ENCODE results near the gene PALS1.

The PALS1 gene

DNA sequence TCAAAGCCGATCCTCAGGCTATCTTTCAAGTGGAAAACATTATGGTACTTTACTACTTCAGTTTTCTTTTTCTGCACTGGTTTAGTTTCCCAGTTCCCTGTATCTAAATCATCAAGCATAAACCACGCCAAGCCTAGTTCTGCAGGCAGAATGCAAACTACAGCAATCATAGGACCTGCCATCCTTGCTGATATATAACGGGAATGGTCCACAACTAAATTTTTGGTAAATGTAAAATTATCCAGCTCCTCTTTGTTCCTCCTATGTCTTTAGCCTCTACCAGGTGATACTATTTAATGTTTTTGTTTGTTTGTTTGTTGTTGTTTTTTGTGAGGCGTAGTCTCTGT lies 19.3 kb upstream of the PALS1 start:
- Histone ChIP-seq H4K20me1 (ENCODE audit: insufficient read depth) (no peaks in the 10 kb centered on the region), H3K9ac (no peak overlapping the region), H3K4me2 (no peak overlapping the region), H3K36me3 (ENCODE audit: insufficient read depth) (no peaks in the 10 kb centered on the region), H3K27me3 (ENCODE audit: insufficient read depth, low read depth) (no peaks in the 10 kb centered on the region), H3K4me3 (IDR thresholded peaks at IDR 0.05; ENCODE audit: insufficient read depth, low read depth, low read length) (no peak overlapping the region), H3K4me1 (ENCODE audit: low read depth, poor library complexity, severe bottlenecking) (no peaks in the 10 kb centered on the region), H3K27ac (no peak overlapping the region), H2AFZ (ENCODE audit: low read depth) (no peak overlapping the region), H3K79me2 (ENCODE audit: insufficient read depth, low read depth) (no peaks in the 10 kb centered on the region)
- TF ChIP-seq, protein P1, sequence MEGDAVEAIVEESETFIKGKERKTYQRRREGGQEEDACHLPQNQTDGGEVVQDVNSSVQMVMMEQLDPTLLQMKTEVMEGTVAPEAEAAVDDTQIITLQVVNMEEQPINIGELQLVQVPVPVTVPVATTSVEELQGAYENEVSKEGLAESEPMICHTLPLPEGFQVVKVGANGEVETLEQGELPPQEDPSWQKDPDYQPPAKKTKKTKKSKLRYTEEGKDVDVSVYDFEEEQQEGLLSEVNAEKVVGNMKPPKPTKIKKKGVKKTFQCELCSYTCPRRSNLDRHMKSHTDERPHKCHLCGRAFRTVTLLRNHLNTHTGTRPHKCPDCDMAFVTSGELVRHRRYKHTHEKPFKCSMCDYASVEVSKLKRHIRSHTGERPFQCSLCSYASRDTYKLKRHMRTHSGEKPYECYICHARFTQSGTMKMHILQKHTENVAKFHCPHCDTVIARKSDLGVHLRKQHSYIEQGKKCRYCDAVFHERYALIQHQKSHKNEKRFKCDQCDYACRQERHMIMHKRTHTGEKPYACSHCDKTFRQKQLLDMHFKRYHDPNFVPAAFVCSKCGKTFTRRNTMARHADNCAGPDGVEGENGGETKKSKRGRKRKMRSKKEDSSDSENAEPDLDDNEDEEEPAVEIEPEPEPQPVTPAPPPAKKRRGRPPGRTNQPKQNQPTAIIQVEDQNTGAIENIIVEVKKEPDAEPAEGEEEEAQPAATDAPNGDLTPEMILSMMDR (conservative IDR thresholded peaks at IDR 0.05; ENCODE audit: low read depth, low read length): no peak

DNA sequence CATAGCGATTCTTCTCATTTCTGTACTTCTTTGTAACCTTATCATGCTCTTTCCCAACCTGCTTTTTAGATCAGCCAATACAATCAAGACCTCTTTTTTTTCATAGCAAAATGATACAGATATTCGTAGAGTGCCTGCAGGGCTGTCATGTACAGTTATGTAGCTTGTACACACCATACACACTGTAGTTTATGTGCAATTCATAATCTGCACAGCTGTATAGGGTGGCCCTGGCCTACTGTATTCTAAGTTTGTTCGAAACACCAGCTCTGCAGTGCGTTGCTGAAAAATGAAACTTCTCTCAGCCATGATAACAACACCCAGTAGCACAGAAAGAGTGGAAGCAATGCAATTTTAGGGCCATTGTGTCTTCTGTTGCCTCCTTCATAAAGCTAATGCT lies 15.7 kb upstream of the PALS1 start:
- Histone ChIP-seq H3K4me3 (IDR thresholded peaks at IDR 0.05; ENCODE audit: insufficient read depth, low read depth, low read length) (no peak overlapping the region), H3K4me1 (ENCODE audit: low read depth, poor library complexity, severe bottlenecking) (no peaks in the 10 kb centered on the region)

DNA sequence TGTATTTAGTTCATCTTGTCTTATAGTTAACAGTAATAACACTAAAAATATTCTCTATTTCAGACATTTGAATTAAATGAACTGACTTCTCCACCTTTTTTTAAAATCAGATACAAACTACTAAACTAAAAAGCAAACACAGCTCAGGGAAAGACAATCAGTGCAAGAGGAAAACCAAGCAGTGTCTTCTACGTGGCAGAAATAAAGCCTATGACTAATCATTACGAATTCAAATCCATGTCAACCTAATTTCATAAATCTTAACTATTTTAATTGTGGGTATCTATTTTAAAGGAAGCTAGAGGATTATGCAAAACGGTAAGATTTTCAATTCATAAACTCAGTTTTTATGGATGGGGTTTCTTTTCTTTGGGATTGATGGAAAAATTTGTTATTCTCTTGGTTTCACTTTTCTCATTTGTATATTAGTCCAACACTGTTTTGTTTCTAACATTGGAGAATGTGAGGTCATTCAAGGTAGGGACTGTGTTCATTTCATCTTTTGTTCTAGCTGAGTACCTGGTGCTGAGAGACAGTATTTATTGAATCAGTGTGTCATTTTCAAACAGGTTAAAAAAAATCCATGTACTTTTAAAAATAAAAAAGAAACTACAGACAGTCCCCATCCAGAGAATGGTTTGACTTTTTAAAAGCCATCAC lies 12.8 kb upstream of the PALS1 start:
- H3K4me1 ChIP-seq (ENCODE audit: low read depth, poor library complexity, severe bottlenecking): no peaks in the 10 kb centered on the region
- H3K9ac ChIP-seq: no peak overlapping the region
- no peak overlapping the region for H3K4me2 ChIP-seq
- no peak overlapping the region for H3K4me3 ChIP-seq (IDR thresholded peaks at IDR 0.05; ENCODE audit: insufficient read depth, low read depth, low read length)
- H4K20me1 ChIP-seq (ENCODE audit: insufficient read depth): no peaks in the 10 kb centered on the region
- H2AFZ ChIP-seq (ENCODE audit: low read depth): no peak overlapping the region
- TF ChIP-seq, protein P1 (conservative IDR thresholded peaks at IDR 0.05; ENCODE audit: low read depth, low read length): no peak
- no peaks in the 10 kb centered on the region for H3K79me2 ChIP-seq (ENCODE audit: insufficient read depth, low read depth)
- no peak overlapping the region for H3K27ac ChIP-seq
- no peaks in the 10 kb centered on the region for H3K36me3 ChIP-seq (ENCODE audit: insufficient read depth)
- H3K27me3 ChIP-seq (ENCODE audit: insufficient read depth, low read depth): no peaks in the 10 kb centered on the region

More for the DNA sequence above, 15.7 kb upstream of the PALS1 start:
- no peak overlapping the region for H3K27ac ChIP-seq
- H2AFZ ChIP-seq (ENCODE audit: low read depth): no peak overlapping the region
- no peaks in the 10 kb centered on the region for H4K20me1 ChIP-seq (ENCODE audit: insufficient read depth)
- no peak overlapping the region for H3K4me2 ChIP-seq
- H3K9ac ChIP-seq: no peak overlapping the region
- H3K27me3 ChIP-seq (ENCODE audit: insufficient read depth, low read depth): no peaks in the 10 kb centered on the region
- TF ChIP-seq, protein P1 (conservative IDR thresholded peaks at IDR 0.05; ENCODE audit: low read depth, low read length): no peak
- no peaks in the 10 kb centered on the region for H3K79me2 ChIP-seq (ENCODE audit: insufficient read depth, low read depth)
- no peaks in the 10 kb centered on the region for H3K36me3 ChIP-seq (ENCODE audit: insufficient read depth)

DNA sequence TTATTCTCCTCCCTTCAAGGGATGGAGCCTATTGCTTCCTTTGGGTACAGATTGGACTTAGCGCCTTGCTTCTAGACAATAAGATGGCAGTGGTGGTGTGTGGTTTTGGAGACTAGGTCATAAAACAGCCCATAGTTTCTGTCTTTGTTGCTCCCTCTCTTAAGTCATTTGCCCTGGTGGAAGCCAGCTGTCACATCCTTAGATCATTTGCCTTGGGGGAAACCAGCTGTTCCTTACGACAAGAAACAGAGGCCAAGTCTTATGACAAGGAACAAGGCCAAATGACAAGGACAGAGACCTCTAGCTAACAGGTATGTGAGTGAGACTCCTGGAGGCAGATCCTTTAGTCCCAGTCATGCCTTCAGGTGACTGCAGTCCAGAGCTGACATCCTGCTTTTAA lies 9.2 kb upstream of the PALS1 start:
- H3K4me1 ChIP-seq (ENCODE audit: low read depth, poor library complexity, severe bottlenecking): no peaks in the 10 kb centered on the region
- H3K36me3 ChIP-seq (ENCODE audit: insufficient read depth): no peaks in the 10 kb centered on the region
- TF ChIP-seq, protein P1 (conservative IDR thresholded peaks at IDR 0.05; ENCODE audit: low read depth, low read length): no peak
- H3K79me2 ChIP-seq (ENCODE audit: insufficient read depth, low read depth): no peaks in the 10 kb centered on the region
- H3K4me3 ChIP-seq (IDR thresholded peaks at IDR 0.05; ENCODE audit: insufficient read depth, low read depth, low read length): no peak overlapping the region
- no peak overlapping the region for H2AFZ ChIP-seq (ENCODE audit: low read depth)
- H3K27ac ChIP-seq: no peak overlapping the region
- no peak overlapping the region for H3K4me2 ChIP-seq
- no peak overlapping the region for H3K9ac ChIP-seq
- no peaks in the 10 kb centered on the region for H3K27me3 ChIP-seq (ENCODE audit: insufficient read depth, low read depth)
- H4K20me1 ChIP-seq (ENCODE audit: insufficient read depth): no peaks in the 10 kb centered on the region
